Kidney (tissue), 14 donors: ENCODE results near the gene ECE1. TPM values are rescaled to one million over a fixed set of nuclear protein-coding genes. Genes with fewer than 3 reads are reported as not detected.

Experiments used
- DNase-seq, 5 donors: peaks; one replicate each; pipeline ENCODE4 v3.0.0-alpha.2; 2013 to 2020
- FAIRE-seq: peaks from 2 replicates; lab custom pipeline; 2012; peaks lifted over from hg19 to GRCh38; lab: Jason Lieb, UNC
- H3K27ac ChIP-seq, 2 donors: one replicate each; pipeline ENCODE4 v1.7.0; 2013; ENCODE audit warnings: low read depth in 2 of 2, low read length in 2 of 2, inconsistent platforms in 1 of 2
- H3K27me3 ChIP-seq: one replicate; pipeline ENCODE4 v1.7.1; 2013; ENCODE audit warnings: low read length, inconsistent platforms; ENCODE audit not compliant: control insufficient read depth, insufficient read depth
- H3K36me3 ChIP-seq, 3 donors: one replicate each; pipeline versions ENCODE4 v1.7.0 to v1.7.1; 2013; ENCODE audit warnings: low read length in 3 of 3, control low read depth in 1 of 3, inconsistent platforms in 1 of 3; ENCODE audit not compliant: insufficient read depth in 3 of 3, control insufficient read depth in 2 of 3
- H3K4me1 ChIP-seq, 3 donors: one replicate each; pipeline versions ENCODE4 v1.7.0 to v1.7.1; 2013; ENCODE audit warnings: low read length in 3 of 3, inconsistent platforms in 1 of 3, low read depth in 1 of 3; ENCODE audit not compliant: control insufficient read depth in 2 of 3, insufficient read depth in 2 of 3
- H3K4me3 ChIP-seq, 3 donors: one replicate each; pipeline versions ENCODE4 v1.7.0 to v1.8.1; 2013; ENCODE audit warnings: low read length in 3 of 3, control low read depth in 1 of 3, inconsistent platforms in 1 of 3
- H3K9ac ChIP-seq, 3 donors: one replicate each; pipeline versions ENCODE4 v1.7.0 to v1.7.1; 2013; ENCODE audit warnings: low read length in 3 of 3, control low read depth in 1 of 3, inconsistent platforms in 1 of 3
- H3K9me3 ChIP-seq, 3 donors: one replicate each; pipeline versions ENCODE4 v1.7.0 to v1.7.1; 2013; ENCODE audit warnings: low read length in 3 of 3, control low read depth in 1 of 3, inconsistent platforms in 1 of 3; ENCODE audit not compliant: control insufficient read depth in 2 of 3, insufficient read depth in 1 of 3
- CTCF ChIP-seq: IDR thresholded peaks from 3 replicates; pipeline ENCODE4 v1.5.1; 2012; ENCODE audit warnings: mild to moderate bottlenecking, moderate library complexity, borderline replicate concordance; ENCODE audit not compliant: insufficient read depth; ENCODE audit errors: extremely low read depth
- intact Hi-C: fragments of 100-400 bp; cut with DNase I; formaldehyde crosslinking; loops from one replicate; pipeline ENCODE4 v1.11.1; 2022
- polyA plus RNA-seq: library from polyadenylated mRNA; stranded (reverse); fragments of 350-450 nt; fragmentation: Illumina TruSeq; extraction: RNeasy Lipid Tissue Mini Kit (QIAGEN cat#74804); gene quantifications from one replicate; pipeline ENCODE4 v1.2.3, GENCODE V29; 2014; ENCODE audit warnings: low read depth, low replicate concordance; ENCODE audit not compliant: insufficient read depth
- total RNA-seq: library from RNA; stranded (reverse); fragmentation: NEBNext Ultra II Directional; extraction: Animal tissue kit (Norgen Biotek cat#: 25700); gene quantifications from one replicate; pipeline ENCODE4 v1.2.1, GENCODE V29; 2021
- donor health status: control.
- donor health status: control.
- donor health status: control.
- donor health status: control.
- donor health status: control.
- donor health status: DM: yes; HTN: yes; CAD: no.
- donor health status: Normal renal cell carcinoma (clear cell type).

Gene ECE1
- total and polyA plus RNA-seq, 2 donors from 2014 or later = 30.8 to 128 TPM

- H3K9me3 ChIP-seq = no peaks in the 10 kb centered on the region
- no peaks in the 10 kb centered on the region for H3K27me3 ChIP-seq
- peak overlapping the region; percentile 22 to 49 (median 33) for H3K4me3 ChIP-seq
- TF ChIP-seq CTCF = peak; percentile 71
- DNase-seq (peak in 4 of 5 donors; percentile 59 to 93 (median 66)), FAIRE-seq (no peak)
- no peaks in the 10 kb centered on the region for H3K36me3 ChIP-seq
- peak overlapping the region; percentile 82 to 86 for H3K27ac ChIP-seq
- intact Hi-C loops = no loop called here
- H3K9ac ChIP-seq = peak overlapping the region in 2 of 3 donors; percentile 8 to 70
- peaks cover 9 to 68% (median 59%) of the 10 kb centered on the region in 3 donors for H3K4me1 ChIP-seq
Measured at GRCh38 chr1:21334214-21335087, 44.2 kb upstream of the ECE1 start.

- intact Hi-C loops = no loop called here
- Histone ChIP-seq H3K9me3 (no peaks in the 10 kb centered on the region), H3K4me3 (peak overlapping the region in 1 of 3 donors; percentile 49), H3K27me3 (no peaks in the 10 kb centered on the region), H3K36me3 (no peaks in the 10 kb centered on the region), H3K27ac (peak overlapping the region; percentile 82 to 86), H3K9ac (peak overlapping the region in 1 of 3 donors; percentile 5), H3K4me1 (peaks cover 9 to 64% (median 56%) of the 10 kb centered on the region in 3 donors)
- no peak for FAIRE-seq
- no peak for DNase-seq
- TF ChIP-seq CTCF = no peak
Measured at GRCh38 chr1:21333824-21334213, 43.6 kb upstream of the ECE1 start.

- FAIRE-seq = no peak
- Histone ChIP-seq H3K9me3 (no peaks in the 10 kb centered on the region), H3K27ac (peak overlapping the region; percentile 6 to 64), H3K4me3 (no peak overlapping the region), H3K27me3 (no peaks in the 10 kb centered on the region), H3K36me3 (no peaks in the 10 kb centered on the region), H3K4me1 (peaks cover 5 to 54% (median 47%) of the 10 kb centered on the region in 3 donors), H3K9ac (peak overlapping the region in 1 of 3 donors; percentile 16)
- intact Hi-C loops = no loop called here
- DNase-seq = peak in 4 of 5 donors; percentile 53 to 80 (median 68)
- no peak for TF ChIP-seq CTCF
Measured at GRCh38 chr1:21332554-21333311, 42.5 kb upstream of the ECE1 start.
